K562 (cell line): ENCODE measurements around the gene HEATR1. TPM values are rescaled to one million over a fixed set of nuclear protein-coding genes. Genes with fewer than 3 reads are reported as not detected.

Experiments used
- CBFA2T2 ChIP-seq: fragments of 450-650 bp; conservative IDR thresholded peaks from 2 replicates; pipeline ENCODE4 v1.6.1; 2017; ENCODE audit warnings: mild to moderate bottlenecking
- GABPA ChIP-seq: fragments of 200-800 bp; sonication (Bioruptor generic); conservative IDR thresholded peaks from 2 replicates; pipeline ENCODE4 v1.6.1; 2016; ENCODE audit warnings: low read depth, missing genetic modification characterization, missing compliant biosample characterization
- HMGN3 ChIP-seq: IDR thresholded peaks from 2 replicates; pipeline ENCODE4 v1.6.1; 2011; ENCODE audit warnings: borderline replicate concordance, low read depth, mild to moderate bottlenecking, mixed read lengths, low read length; ENCODE audit not compliant: insufficient read length; ENCODE audit errors: extremely low read depth
- HNRNPL ChIP-seq: fragments of 200-400 bp; formaldehyde crosslinking; IDR thresholded peaks from 2 replicates; pipeline ENCODE4 v1.6.1; 2017; ENCODE audit warnings: low read depth, mild to moderate bottlenecking, low read length
- KDM2B ChIP-seq: fragments of 250-450 bp; sonication (Bioruptor Pico); IDR thresholded peaks from 2 replicates; pipeline ENCODE4 v1.8.0; 2021; ENCODE audit warnings: mild to moderate bottlenecking, moderate library complexity
- MYNN ChIP-seq, 2 experiments: sonication (generic); formaldehyde crosslinking in 1 of 2; IDR thresholded peaks; 2 replicates each; pipeline versions ENCODE4 v1.5.0 to v1.6.1; 2016 to 2020; ENCODE audit warnings: antibody characterized with exemption in 1 of 2, missing genetic modification reagents in 1 of 2
- TEAD1 ChIP-seq, 2 experiments: fragments of 450-650 bp in 1 of 2; sonication (generic) in 1 of 2; formaldehyde crosslinking; IDR thresholded peaks; 2 replicates each; pipeline versions ENCODE4 v1.4.0 to v1.8.0; 2020 to 2022; ENCODE audit warnings: mild to moderate bottlenecking in 2 of 2, missing genetic modification reagents in 1 of 2
- ZNF3 ChIP-seq: fragments of 250-450 bp; sonication (Bioruptor Pico); IDR thresholded peaks from 2 replicates; pipeline ENCODE4 v1.5.0; 2021; ENCODE audit warnings: mild to moderate bottlenecking, moderate library complexity
- ZNF695 ChIP-seq: fragments of 450-650 bp; formaldehyde crosslinking; IDR thresholded peaks from 2 replicates; pipeline ENCODE4 v1.4.0; 2020; ENCODE audit warnings: mild to moderate bottlenecking, moderate library complexity
- polyA plus RNA-seq, 8 experiments: library from polyadenylated mRNA; depleted of rRNA in 4 of 8; stranded (reverse) in 5 of 8; unstranded in 3 of 8; fragments of >200 nt; fragmentation: Nextera tagmentation in 2 of 8; fragmentation: Illumina TruSeq in 1 of 8; extraction: Ambion mirVana in 2 of 8; extraction: Trizol in 1 of 8; gene quantifications; 2 replicates each; pipeline versions ENCODE4 v1.2.1 to v1.2.3, GENCODE V29; 2011 to 2014; ENCODE audit warnings: inconsistent platforms in 1 of 8, missing spikeins in 1 of 8
- total RNA-seq, 7 experiments: library from RNA; depleted of rRNA in 6 of 7; stranded (reverse); fragments of >200 nt in 6 of 7; fragmentation: Illumina TruSeq in 2 of 7; extraction: Trizol in 2 of 7; gene quantifications; 2 replicates each; pipeline versions ENCODE4 v1.2.1 to v1.2.3, GENCODE V29; 2011 to 2021; ENCODE audit warnings: low replicate concordance in 1 of 7
- TF ChIP-seq, protein P1 (sequence below), 2 experiments: fragments of 450-650 bp in 1 of 2; sonication (generic) in 1 of 2; formaldehyde crosslinking in 1 of 2; IDR thresholded peaks; 2 replicates each; pipeline versions ENCODE4 v1.7.1 to v1.9.0; 2016 to 2022; ENCODE audit warnings: inconsistent platforms in 1 of 2, mild to moderate bottlenecking in 1 of 2, missing genetic modification reagents in 1 of 2
- TF ChIP-seq, protein P2 (sequence below): fragments of 450-650 bp; IDR thresholded peaks from 2 replicates; pipeline ENCODE4 v1.6.1; 2018; ENCODE audit warnings: mild to moderate bottlenecking, low read depth; ENCODE audit not compliant: partially characterized antibody
- TF ChIP-seq, protein P3 (sequence below): fragments of 450-650 bp; IDR thresholded peaks from 2 replicates; pipeline ENCODE4 v1.6.1; 2017; ENCODE audit warnings: antibody characterized with exemption
- TF ChIP-seq, protein P4 (sequence below): fragments of 250-450 bp; sonication (Bioruptor Pico); IDR thresholded peaks from 2 replicates; pipeline ENCODE4 v1.5.1; 2021; ENCODE audit warnings: mild to moderate bottlenecking

The HEATR1 gene
- total and polyA plus RNA-seq, 9 of the 15 experiments (the other 6 are each of a cell fraction or from before 2014, with no cell fraction given): 28.3 to 108 (median 50.9) TPM

DNA sequence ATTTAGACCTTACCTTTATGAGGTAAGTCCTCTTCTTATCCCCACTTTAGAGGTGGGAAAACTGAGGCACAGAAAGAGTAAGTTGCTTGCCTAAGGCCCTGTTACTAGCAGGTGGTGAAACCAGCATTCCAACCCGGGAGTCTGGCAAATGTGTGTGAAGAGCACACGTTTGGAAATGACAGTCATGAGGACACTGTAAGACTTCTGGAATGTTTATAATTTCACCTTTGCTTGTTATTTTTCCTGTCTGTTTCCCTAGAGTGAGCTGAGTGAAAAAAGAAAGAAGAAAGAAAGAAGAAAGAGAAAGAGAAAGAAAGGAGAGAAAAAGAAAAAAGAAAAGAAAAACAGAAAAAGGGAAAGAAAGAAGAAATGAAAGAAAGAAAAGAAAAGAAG is 101.7 kb downstream of the HEATR1 start (continued):
- TF ChIP-seq, protein P1, sequence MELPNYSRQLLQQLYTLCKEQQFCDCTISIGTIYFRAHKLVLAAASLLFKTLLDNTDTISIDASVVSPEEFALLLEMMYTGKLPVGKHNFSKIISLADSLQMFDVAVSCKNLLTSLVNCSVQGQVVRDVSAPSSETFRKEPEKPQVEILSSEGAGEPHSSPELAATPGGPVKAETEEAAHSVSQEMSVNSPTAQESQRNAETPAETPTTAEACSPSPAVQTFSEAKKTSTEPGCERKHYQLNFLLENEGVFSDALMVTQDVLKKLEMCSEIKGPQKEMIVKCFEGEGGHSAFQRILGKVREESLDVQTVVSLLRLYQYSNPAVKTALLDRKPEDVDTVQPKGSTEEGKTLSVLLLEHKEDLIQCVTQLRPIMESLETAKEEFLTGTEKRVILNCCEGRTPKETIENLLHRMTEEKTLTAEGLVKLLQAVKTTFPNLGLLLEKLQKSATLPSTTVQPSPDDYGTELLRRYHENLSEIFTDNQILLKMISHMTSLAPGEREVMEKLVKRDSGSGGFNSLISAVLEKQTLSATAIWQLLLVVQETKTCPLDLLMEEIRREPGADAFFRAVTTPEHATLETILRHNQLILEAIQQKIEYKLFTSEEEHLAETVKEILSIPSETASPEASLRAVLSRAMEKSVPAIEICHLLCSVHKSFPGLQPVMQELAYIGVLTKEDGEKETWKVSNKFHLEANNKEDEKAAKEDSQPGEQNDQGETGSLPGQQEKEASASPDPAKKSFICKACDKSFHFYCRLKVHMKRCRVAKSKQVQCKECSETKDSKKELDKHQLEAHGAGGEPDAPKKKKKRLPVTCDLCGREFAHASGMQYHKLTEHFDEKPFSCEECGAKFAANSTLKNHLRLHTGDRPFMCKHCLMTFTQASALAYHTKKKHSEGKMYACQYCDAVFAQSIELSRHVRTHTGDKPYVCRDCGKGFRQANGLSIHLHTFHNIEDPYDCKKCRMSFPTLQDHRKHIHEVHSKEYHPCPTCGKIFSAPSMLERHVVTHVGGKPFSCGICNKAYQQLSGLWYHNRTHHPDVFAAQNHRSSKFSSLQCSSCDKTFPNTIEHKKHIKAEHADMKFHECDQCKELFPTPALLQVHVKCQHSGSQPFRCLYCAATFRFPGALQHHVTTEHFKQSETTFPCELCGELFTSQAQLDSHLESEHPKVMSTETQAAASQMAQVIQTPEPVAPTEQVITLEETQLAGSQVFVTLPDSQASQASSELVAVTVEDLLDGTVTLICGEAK (IDR thresholded peaks at IDR 0.05): no peak
- TF ChIP-seq, protein P1 (CRISPR knock-in tag; IDR thresholded peaks at IDR 0.05): no peak
- TF ChIP-seq ZNF3 (CRISPR knock-in tag): no peak
- TF ChIP-seq KDM2B (CRISPR knock-in tag): no peak
- TF ChIP-seq HNRNPL: no peak
- no peak for TF ChIP-seq MYNN (IDR thresholded peaks at IDR 0.05)
- TF ChIP-seq MYNN (CRISPR knock-in tag; IDR thresholded peaks at IDR 0.05): no peak
- TF ChIP-seq GABPA (tag): no peak
- TF ChIP-seq, protein P2, sequence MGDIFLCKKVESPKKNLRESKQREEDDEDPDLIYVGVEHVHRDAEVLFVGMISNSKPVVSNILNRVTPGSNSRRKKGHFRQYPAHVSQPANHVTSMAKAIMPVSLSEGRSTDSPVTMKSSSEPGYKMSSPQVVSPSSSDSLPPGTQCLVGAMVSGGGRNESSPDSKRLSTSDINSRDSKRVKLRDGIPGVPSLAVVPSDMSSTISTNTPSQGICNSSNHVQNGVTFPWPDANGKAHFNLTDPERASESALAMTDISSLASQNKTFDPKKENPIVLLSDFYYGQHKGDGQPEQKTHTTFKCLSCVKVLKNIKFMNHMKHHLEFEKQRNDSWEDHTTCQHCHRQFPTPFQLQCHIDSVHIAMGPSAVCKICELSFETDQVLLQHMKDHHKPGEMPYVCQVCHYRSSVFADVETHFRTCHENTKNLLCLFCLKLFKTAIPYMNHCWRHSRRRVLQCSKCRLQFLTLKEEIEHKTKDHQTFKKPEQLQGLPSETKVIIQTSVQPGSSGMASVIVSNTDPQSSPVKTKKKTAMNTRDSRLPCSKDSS: no peak
- TF ChIP-seq, protein P3, sequence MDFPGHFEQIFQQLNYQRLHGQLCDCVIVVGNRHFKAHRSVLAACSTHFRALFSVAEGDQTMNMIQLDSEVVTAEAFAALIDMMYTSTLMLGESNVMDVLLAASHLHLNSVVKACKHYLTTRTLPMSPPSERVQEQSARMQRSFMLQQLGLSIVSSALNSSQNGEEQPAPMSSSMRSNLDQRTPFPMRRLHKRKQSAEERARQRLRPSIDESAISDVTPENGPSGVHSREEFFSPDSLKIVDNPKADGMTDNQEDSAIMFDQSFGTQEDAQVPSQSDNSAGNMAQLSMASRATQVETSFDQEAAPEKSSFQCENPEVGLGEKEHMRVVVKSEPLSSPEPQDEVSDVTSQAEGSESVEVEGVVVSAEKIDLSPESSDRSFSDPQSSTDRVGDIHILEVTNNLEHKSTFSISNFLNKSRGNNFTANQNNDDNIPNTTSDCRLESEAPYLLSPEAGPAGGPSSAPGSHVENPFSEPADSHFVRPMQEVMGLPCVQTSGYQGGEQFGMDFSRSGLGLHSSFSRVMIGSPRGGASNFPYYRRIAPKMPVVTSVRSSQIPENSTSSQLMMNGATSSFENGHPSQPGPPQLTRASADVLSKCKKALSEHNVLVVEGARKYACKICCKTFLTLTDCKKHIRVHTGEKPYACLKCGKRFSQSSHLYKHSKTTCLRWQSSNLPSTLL: 0 out of 2 replicates have a peak, but pooled peaks have one; percentile 57
- no peak for TF ChIP-seq CBFA2T2
- TF ChIP-seq, protein P4, sequence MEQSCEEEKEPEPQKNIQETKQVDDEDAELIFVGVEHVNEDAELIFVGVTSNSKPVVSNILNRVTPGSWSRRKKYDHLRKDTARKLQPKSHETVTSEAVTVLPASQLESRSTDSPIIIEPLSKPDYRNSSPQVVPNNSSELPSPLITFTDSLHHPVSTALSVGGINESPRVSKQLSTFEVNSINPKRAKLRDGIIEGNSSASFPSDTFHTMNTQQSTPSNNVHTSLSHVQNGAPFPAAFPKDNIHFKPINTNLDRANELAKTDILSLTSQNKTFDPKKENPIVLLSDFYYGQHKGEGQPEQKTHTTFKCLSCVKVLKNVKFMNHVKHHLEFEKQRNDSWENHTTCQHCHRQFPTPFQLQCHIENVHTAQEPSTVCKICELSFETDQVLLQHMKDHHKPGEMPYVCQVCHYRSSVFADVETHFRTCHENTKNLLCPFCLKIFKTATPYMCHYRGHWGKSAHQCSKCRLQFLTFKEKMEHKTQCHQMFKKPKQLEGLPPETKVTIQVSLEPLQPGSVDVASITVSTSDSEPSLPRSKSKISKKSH: no peak
- no peak for TF ChIP-seq TEAD1 (CRISPR knock-in tag; IDR thresholded peaks at IDR 0.05)
- no peak for TF ChIP-seq ZNF695
- no peak for TF ChIP-seq HMGN3
